Lower leg skin (tissue), 4 donors: ENCODE measurements around the gene LASP1NB.

Experiments used
- DNase-seq, 2 donors: peaks; one replicate each; pipeline ENCODE4 v3.0.0-alpha.2; 2019; ENCODE audit warnings: low spot score in 2 of 2
- H3K4me3 ChIP-seq: fragments of 200-600 bp; sonication (generic); 2 replicates; pipeline ENCODE4 v1.5.1; 2017; ENCODE audit warnings: mild to moderate bottlenecking, low read depth; ENCODE audit not compliant: poor library complexity, severe bottlenecking
- CTCF ChIP-seq, 3 donors: fragments of 450-650 bp; IDR thresholded peaks; one replicate each; pipeline ENCODE4 v1.5.1; 2016; ENCODE audit warnings: antibody characterized with exemption in 3 of 3, mild to moderate bottlenecking in 3 of 3, moderate library complexity in 2 of 3
- POLR2A ChIP-seq, 2 donors: fragments of 450-650 bp; IDR thresholded peaks; one replicate each; pipeline ENCODE4 v1.6.1; 2016 to 2017; ENCODE audit warnings: antibody characterized with exemption in 2 of 2, mild to moderate bottlenecking in 1 of 2, moderate library complexity in 1 of 2
- WGBS, 2 donors: methylation state at CpG; one replicate each; pipeline ENCODE4 v1.1.5; 2018; 5-methylcytosine and 5-hydroxymethylcytosine counted together
- intact Hi-C: fragments of 100-400 bp; cut with DNase I; formaldehyde crosslinking; loops from one replicate; pipeline ENCODE4 v1.15.0; 2023; ENCODE audit warnings: low total_unique reads

The LASP1NB gene

GRCh38 chr17:38893607-38894006 is 31.8 kb upstream of the LASP1NB start:
- TF ChIP-seq POLR2A (IDR thresholded peaks at IDR 0.05) (no peak), CTCF (IDR thresholded peaks at IDR 0.05) (no peak)
- intact Hi-C loops, result no loop called here
- no peak for DNase-seq
- H3K4me3 ChIP-seq, result no peak overlapping the region
- 44 to 56% methylated on average over 6 of the region's 6 CpGs for WGBS, 2 donors

GRCh38 chr17:38894276-38894675 is 31.1 kb upstream of the LASP1NB start:
- DNase-seq, result no peak
- no peak overlapping the region for H3K4me3 ChIP-seq
- 59 to 69% methylated on average over 7 of the region's 7 CpGs for WGBS, 2 donors
- intact Hi-C loops, result no loop called here
- TF ChIP-seq POLR2A (IDR thresholded peaks at IDR 0.05) (no peak), CTCF (IDR thresholded peaks at IDR 0.05) (no peak)

GRCh38 chr17:38896346-38896954 is 29.0 kb upstream of the LASP1NB start:
- DNase-seq, result no peak
- no peak overlapping the region for H3K4me3 ChIP-seq
- intact Hi-C loops, result no loop called here
- WGBS, 2 donors, result 72 to 78% methylated on average over 12 to 13 of the region's 13 CpGs
- TF ChIP-seq CTCF (IDR thresholded peaks at IDR 0.05) (no peak), POLR2A (IDR thresholded peaks at IDR 0.05) (no peak)

GRCh38 chr17:38897176-38897575 is 28.2 kb upstream of the LASP1NB start:
- intact Hi-C loops, result no loop called here
- TF ChIP-seq POLR2A (IDR thresholded peaks at IDR 0.05) (no peak), CTCF (IDR thresholded peaks at IDR 0.05) (no peak)
- no peak overlapping the region for H3K4me3 ChIP-seq
- DNase-seq, result no peak
- WGBS, 2 donors, result 31 to 38% methylated on average over 6 of the region's 6 CpGs

GRCh38 chr17:38897671-38898290 is 27.6 kb upstream of the LASP1NB start:
- WGBS, 2 donors, result 50 to 53% methylated on average over 12 of the region's 12 CpGs
- no peak overlapping the region for H3K4me3 ChIP-seq
- DNase-seq, result no peak
- intact Hi-C loops, result no loop called here
- TF ChIP-seq POLR2A (IDR thresholded peaks at IDR 0.05), result no peak
- no peak for TF ChIP-seq CTCF (IDR thresholded peaks at IDR 0.05)

- 30 to 50% methylated on average over 7 to 9 of the region's 9 CpGs for WGBS, 2 donors
- DNase-seq, result no peak
- intact Hi-C loops, result no loop called here
- TF ChIP-seq POLR2A (IDR thresholded peaks at IDR 0.05) (no peak), CTCF (IDR thresholded peaks at IDR 0.05) (no peak)
- H3K4me3 ChIP-seq, result no peak overlapping the region
Observed at GRCh38 chr17:38898291-38898679, 27.1 kb upstream of the LASP1NB start.
